IMR-90 (cell line): ENCODE data around the gene FRMD5. TPM values are rescaled to one million over a fixed set of nuclear protein-coding genes. Genes with fewer than 3 reads are reported as not detected.
"Not testable (repeated sequence)": the region's sequence is repeated elsewhere in the genome, so short reads cannot be mapped to it uniquely, and the experiment has no call there.

Source experiments
- ATAC-seq: fragments of 200-7000 bp; cut with Tn5 transposase; 2 replicates; pipeline ENCODE4 v1.9.1; 2020; ENCODE audit warnings: low read depth, mild to moderate bottlenecking, moderate library complexity
- BruUV-seq: library from RNA; stranded (reverse); fragments of 400-500 nt; replicated peaks from 2 replicates; lab custom pipeline; 2021; lab: Mats Ljungman, UMichigan
- CTCF ChIA-PET: fragments of 300-600 bp; formaldehyde crosslinking; extraction: SDS; loops from one replicate; lab custom pipeline; 2021; ENCODE audit warnings: antibody characterized with exemption; lab: Yijun Ruan, JAX
- POLR2A ChIA-PET: fragments of 300-600 bp; sonication (Branson Sonifier 250); formaldehyde crosslinking; loops from one replicate; lab custom pipeline; 2022; ENCODE audit warnings: antibody characterized with exemption; ENCODE audit not compliant: unreplicated experiment; lab: Charles Lee
- DNase-seq: peaks from one replicate; pipeline ENCODE4 v3.0.0; 2013
- H2AFZ ChIP-seq: replicated peaks from 2 replicates; pipeline ENCODE3; 2013; ENCODE audit warnings: low read length, mild to moderate bottlenecking; ENCODE audit not compliant: poor library complexity
- H2AK5ac ChIP-seq: 2 replicates; pipeline ENCODE4 v1.6.1; 2013; ENCODE audit warnings: low read depth, low read length, inconsistent platforms
- H2AK9ac ChIP-seq: replicated peaks from 2 replicates; pipeline ENCODE3; 2013; ENCODE audit warnings: mild to moderate bottlenecking, low read depth, low read length, moderate library complexity; ENCODE audit not compliant: poor library complexity
- H2BK120ac ChIP-seq: 2 replicates; pipeline ENCODE4 v1.6.1; 2013; ENCODE audit warnings: low read depth, low read length, inconsistent platforms
- H2BK15ac ChIP-seq: 3 replicates; pipeline ENCODE4 v1.6.1; 2013; ENCODE audit warnings: low read depth, low read length, inconsistent platforms
- H2BK20ac ChIP-seq: 2 replicates; pipeline ENCODE4 v1.6.1; 2013; ENCODE audit warnings: low read depth, mild to moderate bottlenecking, inconsistent platforms, low read length, moderate library complexity
- H2BK5ac ChIP-seq: 2 replicates; pipeline ENCODE4 v1.6.1; 2013; ENCODE audit warnings: mild to moderate bottlenecking, low read depth, low read length, inconsistent platforms; ENCODE audit not compliant: poor library complexity, severe bottlenecking
- H3K14ac ChIP-seq: replicated peaks from 2 replicates; pipeline ENCODE4 v1.6.1; 2013; ENCODE audit warnings: low read depth, low read length, inconsistent platforms
- H3K18ac ChIP-seq: 2 replicates; pipeline ENCODE4 v1.6.1; 2013; ENCODE audit warnings: low read depth, low read length, control low read depth
- H3K23ac ChIP-seq: 2 replicates; pipeline ENCODE4 v1.6.1; 2013; ENCODE audit warnings: low read depth, low read length, inconsistent platforms
- H3K27ac ChIP-seq: 2 replicates; pipeline ENCODE4 v1.5.1; 2013; ENCODE audit warnings: mild to moderate bottlenecking, control low read depth, low read length; ENCODE audit not compliant: insufficient read depth
- H3K27me3 ChIP-seq: 2 replicates; pipeline ENCODE4 v1.6.1; 2013; ENCODE audit warnings: low read length; ENCODE audit not compliant: control insufficient read depth, insufficient read depth
- H3K36me3 ChIP-seq: 2 replicates; pipeline ENCODE4 v1.6.1; 2013; ENCODE audit warnings: low read length, mixed read lengths; ENCODE audit not compliant: control insufficient read depth, insufficient read depth
- H3K4ac ChIP-seq: 2 replicates; pipeline ENCODE4 v1.6.1; 2013; ENCODE audit warnings: low read depth, low read length, inconsistent platforms
- H3K4me1 ChIP-seq: 2 replicates; pipeline ENCODE4 v1.6.1; 2013; ENCODE audit warnings: low read length, mixed read lengths; ENCODE audit not compliant: control insufficient read depth, insufficient read depth
- H3K4me2 ChIP-seq: 2 replicates; pipeline ENCODE4 v1.6.1; 2013; ENCODE audit warnings: low read depth, mild to moderate bottlenecking, control low read depth, low read length, moderate library complexity
- H3K4me3 ChIP-seq: 2 replicates; pipeline ENCODE4 v1.5.1; 2013; ENCODE audit warnings: low read depth, mild to moderate bottlenecking, control low read depth, low read length, moderate library complexity; ENCODE audit not compliant: insufficient read depth
- H3K56ac ChIP-seq: 2 replicates; pipeline ENCODE4 v1.6.1; 2013; ENCODE audit warnings: low read length, inconsistent platforms; ENCODE audit not compliant: insufficient read depth; ENCODE audit errors: extremely low read depth
- H3K79me1 ChIP-seq, 2 experiments: 2 replicates each; pipeline ENCODE4 v1.6.1; 2013; ENCODE audit warnings: low read length in 2 of 2, inconsistent platforms in 1 of 2, low read depth in 1 of 2
- H3K9ac ChIP-seq: 2 replicates; pipeline ENCODE4 v1.6.1; 2013; ENCODE audit warnings: low read depth, low read length, control low read depth
- H3K9me1 ChIP-seq: 2 replicates; pipeline ENCODE4 v1.6.1; 2013; ENCODE audit warnings: low read length, inconsistent platforms; ENCODE audit not compliant: insufficient read depth
- H3K9me3 ChIP-seq: 2 replicates; pipeline ENCODE4 v1.6.1; 2013; ENCODE audit warnings: low read length; ENCODE audit not compliant: control insufficient read depth, insufficient read depth
- H4K20me1 ChIP-seq: 2 replicates; pipeline ENCODE4 v1.6.1; 2013; ENCODE audit warnings: low read length, inconsistent platforms; ENCODE audit not compliant: insufficient read depth
- H4K5ac ChIP-seq: 2 replicates; pipeline ENCODE4 v1.6.1; 2013; ENCODE audit warnings: mild to moderate bottlenecking, low read depth, low read length, control low read depth
- H4K8ac ChIP-seq, 2 experiments: 2 replicates each; pipeline ENCODE4 v1.6.1; 2013; ENCODE audit warnings: low read depth in 2 of 2, low read length in 2 of 2, control low read depth in 1 of 2, inconsistent platforms in 1 of 2
- H4K91ac ChIP-seq: 2 replicates; pipeline ENCODE4 v1.6.1; 2013; ENCODE audit warnings: low read depth, low read length, inconsistent platforms; ENCODE audit not compliant: insufficient read depth
- WGBS, 2 experiments: methylation state at CpG; one replicate each; pipeline versions ENCODE4 v1.1.5 to v1.1.7; 2013; ENCODE audit warnings: missing lambda C conversion rate in 2 of 2; ENCODE audit not compliant: insufficient read length in 1 of 2; ENCODE audit errors: extremely low coverage in 2 of 2; 5-methylcytosine and 5-hydroxymethylcytosine counted together
- dilution Hi-C: fragments of 300-500 bp; cut with HindIII; formaldehyde crosslinking; loops from one replicate; pipeline ENCODE4 v1.14.3; 2018; ENCODE audit warnings: low sequenced_read_pairs; ENCODE audit not compliant: unreplicated experiment
- in situ Hi-C: fragments of 300-500 bp; cut with MboI; formaldehyde crosslinking; loops from 3 replicates; pipeline ENCODE4 v1.14.3; 2019; ENCODE audit warnings: low sequenced_read_pairs, inconsistent platforms, mixed read lengths
- intact Hi-C: fragments of 100-400 bp; cut with micrococcal nuclease; formaldehyde crosslinking; loops from 2 replicates; pipeline ENCODE4 v1.10.0; 2022
- polyA plus RNA-seq, 3 experiments: library from polyadenylated mRNA; depleted of rRNA; stranded (reverse); fragments of >200 nt; gene quantifications; 2 replicates each; pipeline ENCODE4 v1.2.3, GENCODE V29; 2012; ENCODE audit warnings: low replicate concordance in 1 of 3
- total RNA-seq: library from RNA; depleted of rRNA; stranded (reverse); fragments of >200 nt; gene quantifications from 2 replicates; pipeline ENCODE4 v1.2.3, GENCODE V29; 2012

The FRMD5 gene
- total and polyA plus RNA-seq, 2 of the 4 experiments (the other 2 are of a cell fraction), result 4.1 to 5.4 TPM

DNA sequence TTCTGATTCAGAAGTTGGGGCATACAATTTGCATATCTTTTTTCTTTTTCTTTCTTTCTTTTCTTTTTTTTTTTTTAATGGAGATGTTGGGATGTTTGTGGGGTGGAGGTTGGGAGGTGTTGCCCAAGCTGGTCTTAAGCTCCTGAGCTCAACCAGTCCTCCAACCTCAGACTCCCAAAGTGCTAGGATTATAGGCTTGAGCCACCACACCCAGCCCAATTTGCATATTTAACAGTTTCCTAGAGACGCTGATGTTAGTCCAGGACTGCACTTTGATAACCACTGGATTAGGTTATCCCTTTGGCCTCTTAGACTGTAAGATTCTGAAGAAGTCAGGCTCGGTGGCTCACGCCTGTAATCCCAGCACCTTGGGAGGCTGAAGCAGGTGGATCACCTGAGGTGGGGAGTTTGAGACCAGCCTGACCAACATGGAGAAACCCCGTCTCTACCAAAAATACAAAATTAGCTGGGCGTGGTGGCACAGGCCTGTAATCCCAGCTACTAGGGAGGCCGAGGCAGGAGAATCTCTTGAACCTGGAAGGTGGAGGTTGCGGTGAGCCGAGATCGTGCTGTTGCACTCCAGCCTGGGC, 365.0 kb downstream of the FRMD5 start:
- H2BK5ac ChIP-seq, H3K56ac ChIP-seq, H3K27ac ChIP-seq, H2BK15ac ChIP-seq, H2BK120ac ChIP-seq, dilution Hi-C loops, H3K4me3 ChIP-seq, BruUV-seq, H3K36me3 ChIP-seq, H4K8ac ChIP-seq, H3K4me1 ChIP-seq, H3K9ac ChIP-seq, H3K23ac ChIP-seq, H3K9me1 ChIP-seq, intact Hi-C loops, ATAC-seq, CTCF ChIA-PET, H3K4me2 ChIP-seq, H2AK5ac ChIP-seq, H2BK20ac ChIP-seq, H3K9me3 ChIP-seq, H4K20me1 ChIP-seq, POLR2A ChIA-PET, H4K91ac ChIP-seq, H3K14ac ChIP-seq, H3K4ac ChIP-seq, H2AFZ ChIP-seq, DNase-seq, H3K18ac ChIP-seq, H4K5ac ChIP-seq, H2AK9ac ChIP-seq, in situ Hi-C loops, H3K27me3 ChIP-seq: not testable (repeated sequence)
- no CpG with 5 or more reads among the region's 9 CpGs for WGBS, 2 experiments
- H3K79me1 ChIP-seq, result peaks cover 6 to 47% of the 10 kb centered on the region in 2 experiments; a peak in 3 of 4 replicates
